Lung (tissue), 12 donors: ENCODE measurements around the gene LTBP2. TPM values are rescaled to one million over a fixed set of nuclear protein-coding genes. Genes with fewer than 3 reads are reported as not detected.

Experiments
- ATAC-seq: fragments of 200-7000 bp; cut with Tn5 transposase; one replicate; pipeline ENCODE4 v1.9.1; 2020; ENCODE audit warnings: moderate number of reproducible peaks; ENCODE audit not compliant: insufficient read depth, low FRiP score
- DNase-seq, 3 donors: peaks; one replicate each; pipeline ENCODE4 v3.0.0-alpha.2; 2013 to 2017
- H3K27ac ChIP-seq, 2 donors: one replicate each; pipeline ENCODE4 v1.5.1; 2013; ENCODE audit warnings: mild to moderate bottlenecking in 2 of 2, moderate library complexity in 2 of 2, control low read depth in 1 of 2, inconsistent platforms in 1 of 2, low read depth in 1 of 2, low read length in 1 of 2
- H3K27me3 ChIP-seq, 3 donors: one replicate each; pipeline ENCODE4 v1.5.1; 2013; ENCODE audit warnings: low read length in 2 of 3; ENCODE audit not compliant: control insufficient read depth in 3 of 3, insufficient read depth in 3 of 3
- H3K36me3 ChIP-seq, 4 donors: one replicate each; pipeline ENCODE4 v1.5.1; 2013; ENCODE audit warnings: low read length in 4 of 4, mild to moderate bottlenecking in 1 of 4, moderate library complexity in 1 of 4; ENCODE audit not compliant: control insufficient read depth in 4 of 4, insufficient read depth in 4 of 4
- H3K4me1 ChIP-seq, 5 donors: one replicate each; pipeline ENCODE4 v1.5.1; 2013; ENCODE audit warnings: low read length in 5 of 5, mild to moderate bottlenecking in 2 of 5, moderate library complexity in 1 of 5; ENCODE audit not compliant: control insufficient read depth in 5 of 5, insufficient read depth in 5 of 5
- H3K4me3 ChIP-seq: one replicate; pipeline ENCODE4 v1.5.1; 2013; ENCODE audit warnings: mild to moderate bottlenecking, control low read depth, moderate library complexity
- H3K9ac ChIP-seq, 2 donors: one replicate each; pipeline ENCODE4 v1.5.1; 2013; ENCODE audit warnings: low read length in 2 of 2, control low read depth in 1 of 2; ENCODE audit not compliant: insufficient read depth in 1 of 2
- H3K9me3 ChIP-seq, 4 donors: one replicate each; pipeline ENCODE4 v1.5.1; 2013; ENCODE audit warnings: low read length in 3 of 4, mild to moderate bottlenecking in 1 of 4, moderate library complexity in 1 of 4; ENCODE audit not compliant: control insufficient read depth in 4 of 4, insufficient read depth in 3 of 4
- WGBS, 2 donors: extraction: QIAGEN DNeasy Blood & Tissue Kit; methylation state at CpG; one replicate each; pipeline ENCODE4 v1.1.7; 2013; 5-methylcytosine and 5-hydroxymethylcytosine counted together
- polyA plus RNA-seq, 2 donors: library from polyadenylated mRNA; stranded (reverse); fragments of 200-250 nt; gene quantifications; one replicate each; pipeline ENCODE4 v1.2.1, GENCODE V29; 2013
- total RNA-seq, 2 donors: library from RNA; depleted of rRNA in 1 of 2; stranded (reverse); fragments of >200 nt in 1 of 2; gene quantifications; one replicate each; pipeline ENCODE4 v1.2.1, GENCODE V29; 2014 to 2021
- TF ChIP-seq, protein P1 (sequence below): IDR thresholded peaks from 2 replicates; pipeline ENCODE4 v1.5.1; 2012; ENCODE audit warnings: mild to moderate bottlenecking; ENCODE audit errors: control extremely low read depth, extremely low read depth
- donor health status: control.
- donor health status: control.
- donor health status: Bipolar disorder and iron deficiency.
- donor health status: healthy.
- donor health status: DM: yes; HTN: yes; CAD: no.

LTBP2 gene
- total and polyA plus RNA-seq, 4 donors = 13.2 to 78.4 (median 25.8) TPM

DNA sequence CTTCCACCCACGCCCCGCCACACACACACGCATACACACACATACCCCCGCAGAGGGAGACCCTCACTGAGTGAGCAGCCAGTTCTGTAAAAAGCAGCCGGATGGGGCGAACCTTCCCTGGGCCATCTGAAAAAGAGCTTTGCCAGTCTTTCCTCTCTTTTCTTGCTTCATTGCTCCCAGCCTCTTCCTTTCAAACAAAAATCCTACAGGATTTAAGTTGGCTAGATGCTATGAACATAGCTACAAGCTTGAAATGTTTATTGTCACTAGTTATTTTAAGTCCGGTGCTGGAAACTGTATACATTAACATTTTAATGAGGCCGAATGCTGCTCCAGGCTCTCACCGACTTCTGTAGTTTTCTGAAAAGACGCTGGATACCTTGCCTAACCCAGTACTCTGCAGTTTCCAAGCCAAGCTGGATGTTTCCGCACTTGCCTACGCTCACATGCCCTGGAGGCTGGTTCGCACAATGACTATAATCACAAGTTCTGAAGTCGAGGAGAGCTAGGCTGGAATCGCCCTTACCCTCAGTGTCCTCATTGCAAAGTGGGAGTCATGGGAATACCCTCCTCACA, 39.2 kb downstream of the LTBP2 start:
- DNase-seq (peak in 2 of 3 donors; percentile 57 to 60), ATAC-seq (no peak)
- 70 to 84% methylated on average over 15 of the region's 15 CpGs for WGBS, 2 donors
- TF ChIP-seq, protein P1, sequence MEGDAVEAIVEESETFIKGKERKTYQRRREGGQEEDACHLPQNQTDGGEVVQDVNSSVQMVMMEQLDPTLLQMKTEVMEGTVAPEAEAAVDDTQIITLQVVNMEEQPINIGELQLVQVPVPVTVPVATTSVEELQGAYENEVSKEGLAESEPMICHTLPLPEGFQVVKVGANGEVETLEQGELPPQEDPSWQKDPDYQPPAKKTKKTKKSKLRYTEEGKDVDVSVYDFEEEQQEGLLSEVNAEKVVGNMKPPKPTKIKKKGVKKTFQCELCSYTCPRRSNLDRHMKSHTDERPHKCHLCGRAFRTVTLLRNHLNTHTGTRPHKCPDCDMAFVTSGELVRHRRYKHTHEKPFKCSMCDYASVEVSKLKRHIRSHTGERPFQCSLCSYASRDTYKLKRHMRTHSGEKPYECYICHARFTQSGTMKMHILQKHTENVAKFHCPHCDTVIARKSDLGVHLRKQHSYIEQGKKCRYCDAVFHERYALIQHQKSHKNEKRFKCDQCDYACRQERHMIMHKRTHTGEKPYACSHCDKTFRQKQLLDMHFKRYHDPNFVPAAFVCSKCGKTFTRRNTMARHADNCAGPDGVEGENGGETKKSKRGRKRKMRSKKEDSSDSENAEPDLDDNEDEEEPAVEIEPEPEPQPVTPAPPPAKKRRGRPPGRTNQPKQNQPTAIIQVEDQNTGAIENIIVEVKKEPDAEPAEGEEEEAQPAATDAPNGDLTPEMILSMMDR = no peak
- Histone ChIP-seq H3K9me3 (no peaks in the 10 kb centered on the region), H3K4me3 (no peak overlapping the region), H3K4me1 (peaks cover 0 to 58% (median 32%) of the 10 kb centered on the region in 5 donors), H3K36me3 (no peaks in the 10 kb centered on the region), H3K9ac (no peak overlapping the region), H3K27me3 (no peaks in the 10 kb centered on the region), H3K27ac (peak overlapping the region; percentile 18 to 71)

DNA sequence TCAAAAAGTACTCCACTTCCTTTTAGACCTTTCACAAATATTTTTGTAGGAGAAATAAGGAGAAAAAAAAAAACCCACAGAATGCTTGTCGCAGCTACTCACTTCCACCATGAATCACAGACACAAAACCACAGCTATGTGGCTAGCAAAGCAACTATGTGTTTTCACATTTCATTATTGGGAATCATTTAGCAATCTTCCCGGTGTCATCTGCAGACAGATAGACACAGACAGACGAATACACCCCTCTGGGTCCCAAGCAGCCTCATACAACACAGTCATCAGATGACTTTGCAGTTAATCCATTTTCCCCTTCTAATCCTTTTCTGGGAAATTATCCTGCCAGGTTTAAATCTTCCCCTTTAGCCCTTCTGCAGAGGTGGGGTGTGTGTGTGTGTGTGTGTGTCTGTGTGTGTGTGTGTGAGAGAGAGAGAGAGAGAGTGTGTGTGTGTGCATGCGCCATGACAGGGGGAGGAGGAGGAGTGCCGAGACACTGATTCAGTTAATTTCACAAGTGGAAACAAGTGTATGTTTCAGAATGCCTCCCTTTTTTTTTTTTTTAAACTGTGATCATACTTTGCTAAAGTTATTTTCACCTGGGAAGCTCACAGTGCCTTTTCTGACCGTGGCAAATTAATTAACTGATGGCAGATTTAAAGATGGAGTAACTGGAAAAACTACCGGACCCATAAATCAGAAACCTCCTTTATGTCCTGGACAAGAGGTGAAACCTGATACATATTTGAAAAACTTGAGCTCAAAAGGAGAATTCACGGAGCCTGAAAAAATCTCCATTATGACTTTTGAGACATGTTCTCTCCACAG, 39.9 kb downstream of the LTBP2 start:
- WGBS, 2 donors = 26 to 29% methylated on average over 8 of the region's 8 CpGs
- TF ChIP-seq, protein P1 = no peak
- Histone ChIP-seq H3K27ac (peak overlapping the region; percentile 18 to 71), H3K9me3 (no peaks in the 10 kb centered on the region), H3K36me3 (no peaks in the 10 kb centered on the region), H3K9ac (no peak overlapping the region), H3K4me1 (peaks cover 0 to 56% (median 39%) of the 10 kb centered on the region in 5 donors), H3K27me3 (no peaks in the 10 kb centered on the region), H3K4me3 (no peak overlapping the region)
- peak; percentile 75 for ATAC-seq
- DNase-seq = peak; percentile 43 to 57 (median 52)

DNA sequence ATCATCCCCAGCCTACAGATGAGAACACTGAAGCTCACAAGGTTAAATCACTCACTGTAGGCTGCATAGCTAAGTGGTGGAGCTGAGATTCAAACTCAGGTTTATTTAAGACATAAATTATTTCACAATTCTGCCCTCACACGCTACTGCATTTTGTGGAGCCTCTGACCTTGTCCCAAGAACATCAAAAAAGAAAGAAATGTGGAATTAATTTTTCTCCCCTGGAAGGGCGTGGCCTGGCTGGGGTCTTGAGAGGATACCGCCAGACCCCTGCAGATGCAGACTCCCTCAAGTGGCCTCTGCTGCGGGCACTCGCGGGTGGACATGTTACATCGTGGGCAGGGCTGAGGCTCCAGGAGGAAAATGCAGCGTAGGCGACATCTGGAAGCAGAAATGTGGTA, 40.6 kb downstream of the LTBP2 start:
- peak; percentile 5 for ATAC-seq
- Histone ChIP-seq H3K4me3 (no peak overlapping the region), H3K27ac (peak overlapping the region; percentile 25 to 72), H3K27me3 (no peaks in the 10 kb centered on the region), H3K36me3 (no peaks in the 10 kb centered on the region), H3K4me1 (peaks cover 0 to 51% (median 40%) of the 10 kb centered on the region in 5 donors), H3K9me3 (no peaks in the 10 kb centered on the region), H3K9ac (no peak overlapping the region)
- WGBS, 2 donors = 31 to 39% methylated on average over 9 of the region's 9 CpGs
- no peak for DNase-seq
- TF ChIP-seq, protein P1 = no peak
